PC-3 (cell line): Measurements from ENCODE around the gene FAM53B. TPM values are rescaled to one million over a fixed set of nuclear protein-coding genes. Genes with fewer than 3 reads are reported as not detected.

Experiments
- ATAC-seq: fragments of 200-7000 bp; cut with Tn5 transposase; 2 replicates; pipeline ENCODE4 v1.9.1; 2020; ENCODE audit warnings: mild to moderate bottlenecking, moderate library complexity
- BruUV-seq: library from RNA; stranded (reverse); fragments of 400-500 nt; replicated peaks from 2 replicates; lab custom pipeline; 2021; lab: Mats Ljungman, UMichigan
- CTCF ChIA-PET: fragments of 300-600 bp; sonication (Branson Sonifier 250); formaldehyde crosslinking; loops from one replicate; lab custom pipeline; 2022; ENCODE audit warnings: antibody characterized with exemption; lab: Charles Lee
- POLR2A ChIA-PET: fragments of 300-600 bp; sonication (Branson Sonifier 250); formaldehyde crosslinking; loops from one replicate; lab custom pipeline; 2022; ENCODE audit warnings: antibody characterized with exemption; ENCODE audit not compliant: unreplicated experiment; lab: Charles Lee
- DNase-seq: peaks from one replicate; pipeline ENCODE4 v3.0.0-alpha.2; 2015
- H2AFZ ChIP-seq: fragments of 300-600 bp; sonication (generic); 2 replicates; pipeline ENCODE4 v1.6.0; 2016; ENCODE audit warnings: antibody characterized with exemption, low read length
- H3F3A ChIP-seq: fragments of 300-600 bp; sonication (generic); one replicate; pipeline ENCODE4 v1.6.0; 2017; ENCODE audit warnings: antibody characterized with exemption, low read length, control low read depth, mild to moderate bottlenecking; ENCODE audit not compliant: unreplicated experiment
- H3K27ac ChIP-seq: fragments of 300-600 bp; sonication (generic); 2 replicates; pipeline ENCODE4 v1.5.1; 2016; ENCODE audit warnings: mild to moderate bottlenecking, low read length
- H3K27me3 ChIP-seq: fragments of 300-600 bp; sonication (generic); 2 replicates; pipeline ENCODE4 v1.6.1; 2016; ENCODE audit warnings: low read length, mixed read lengths
- H3K36me3 ChIP-seq: fragments of 300-600 bp; sonication (generic); 2 replicates; pipeline ENCODE4 v1.6.1; 2016; ENCODE audit warnings: low read depth, mixed run types, low read length, mixed read lengths
- H3K4me1 ChIP-seq: fragments of 300-600 bp; sonication (generic); 2 replicates; pipeline ENCODE4 v1.5.1; 2016; ENCODE audit warnings: low read length; ENCODE audit not compliant: insufficient read depth
- H3K4me2 ChIP-seq: fragments of 300-600 bp; sonication (generic); 2 replicates; pipeline ENCODE4 v1.6.0; 2016; ENCODE audit warnings: low read length
- H3K4me3 ChIP-seq: fragments of 300-600 bp; sonication (generic); 2 replicates; pipeline ENCODE4 v1.5.1; 2016; ENCODE audit warnings: mild to moderate bottlenecking, low read length, mixed read lengths
- H3K79me2 ChIP-seq: fragments of 300-600 bp; sonication (generic); 2 replicates; pipeline ENCODE4 v1.6.1; 2017; ENCODE audit warnings: low read length, mixed read lengths
- H3K9ac ChIP-seq: fragments of 300-600 bp; sonication (generic); 2 replicates; pipeline ENCODE4 v1.6.0; 2016; ENCODE audit warnings: mild to moderate bottlenecking, low read length
- H3K9me2 ChIP-seq: fragments of 300-600 bp; sonication (generic); replicated peaks from 2 replicates; pipeline ENCODE4 v1.6.1; 2016; ENCODE audit warnings: mixed run types, low read length, mixed read lengths
- H3K9me3 ChIP-seq: fragments of 300-600 bp; sonication (generic); 2 replicates; pipeline ENCODE4 v1.6.1; 2016; ENCODE audit warnings: low read length, mixed read lengths
- H4K20me1 ChIP-seq: fragments of 300-600 bp; sonication (generic); 2 replicates; pipeline ENCODE4 v1.6.1; 2016; ENCODE audit warnings: low read length, mixed read lengths
- EZH2 ChIP-seq: fragments of 300-600 bp; sonication (generic); IDR thresholded peaks from one replicate; pipeline ENCODE4 v1.6.1; 2017; ENCODE audit warnings: antibody characterized with exemption, mild to moderate bottlenecking, low read length; ENCODE audit not compliant: unreplicated experiment
- EZH2phosphoT487 ChIP-seq: fragments of 300-600 bp; sonication (generic); IDR thresholded peaks from 2 replicates; pipeline ENCODE4 v1.6.1; 2018; ENCODE audit warnings: mild to moderate bottlenecking, antibody characterized with exemption, low read length, borderline replicate concordance
- intact Hi-C: fragments of 100-400 bp; cut with micrococcal nuclease; formaldehyde crosslinking; loops from 2 replicates; pipeline ENCODE4 v1.9.0; 2023
- total RNA-seq: library from RNA; depleted of rRNA; stranded (reverse); fragments of >200 nt; gene quantifications from 2 replicates; pipeline ENCODE4 v1.2.3, GENCODE V29; 2014
- TF ChIP-seq, protein P1 (sequence below): fragments of 300-600 bp; sonication (generic); conservative IDR thresholded peaks from 2 replicates; pipeline ENCODE4 v1.5.1; 2017; ENCODE audit warnings: antibody characterized with exemption, low read depth, mild to moderate bottlenecking, low read length

Gene FAM53B
- total RNA-seq, 1 experiment from 2014 or later: 19.4 TPM

DNA sequence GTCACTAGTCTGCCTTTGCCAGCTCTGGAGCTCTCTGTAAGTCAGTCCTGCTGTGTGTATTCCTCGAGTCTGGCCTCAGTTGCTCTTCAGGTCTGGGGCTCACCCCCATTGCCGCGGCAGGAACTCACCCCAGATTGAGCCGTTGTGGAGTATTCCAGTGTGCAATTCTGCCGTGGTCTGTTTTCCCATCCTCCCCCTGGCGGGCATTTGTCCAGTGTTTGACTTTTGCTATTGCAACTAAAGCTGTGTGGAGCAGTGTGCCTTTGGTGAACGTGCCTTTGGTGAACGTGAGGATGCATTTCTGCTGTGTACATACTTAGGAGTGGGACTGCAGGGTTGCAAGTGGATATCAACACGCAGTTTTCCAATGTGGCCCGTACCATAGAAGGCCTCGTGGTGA, 134.5 kb downstream of the FAM53B start:
- Histone ChIP-seq H3K27ac (no peak overlapping the region), H3K9ac (no peak overlapping the region), H3K27me3 (no peaks in the 10 kb centered on the region), H3F3A (no peaks in the 10 kb centered on the region), H3K9me2 (no peaks in the 10 kb centered on the region), H3K4me1 (no peaks in the 10 kb centered on the region), H4K20me1 (no peaks in the 10 kb centered on the region), H3K4me2 (no peak overlapping the region), H2AFZ (no peak overlapping the region), H3K36me3 (no peaks in the 10 kb centered on the region), H3K9me3 (no peaks in the 10 kb centered on the region), H3K79me2 (no peaks in the 10 kb centered on the region), H3K4me3 (no peak overlapping the region)
- ATAC-seq: no peak
- POLR2A ChIA-PET: no interaction called here
- CTCF ChIA-PET: no interaction called here
- no TSS peak for BruUV-seq
- intact Hi-C loops: no loop called here
- DNase-seq: no peak
- TF ChIP-seq EZH2phosphoT487 (no peak), EZH2 (no peak)
- TF ChIP-seq, protein P1, sequence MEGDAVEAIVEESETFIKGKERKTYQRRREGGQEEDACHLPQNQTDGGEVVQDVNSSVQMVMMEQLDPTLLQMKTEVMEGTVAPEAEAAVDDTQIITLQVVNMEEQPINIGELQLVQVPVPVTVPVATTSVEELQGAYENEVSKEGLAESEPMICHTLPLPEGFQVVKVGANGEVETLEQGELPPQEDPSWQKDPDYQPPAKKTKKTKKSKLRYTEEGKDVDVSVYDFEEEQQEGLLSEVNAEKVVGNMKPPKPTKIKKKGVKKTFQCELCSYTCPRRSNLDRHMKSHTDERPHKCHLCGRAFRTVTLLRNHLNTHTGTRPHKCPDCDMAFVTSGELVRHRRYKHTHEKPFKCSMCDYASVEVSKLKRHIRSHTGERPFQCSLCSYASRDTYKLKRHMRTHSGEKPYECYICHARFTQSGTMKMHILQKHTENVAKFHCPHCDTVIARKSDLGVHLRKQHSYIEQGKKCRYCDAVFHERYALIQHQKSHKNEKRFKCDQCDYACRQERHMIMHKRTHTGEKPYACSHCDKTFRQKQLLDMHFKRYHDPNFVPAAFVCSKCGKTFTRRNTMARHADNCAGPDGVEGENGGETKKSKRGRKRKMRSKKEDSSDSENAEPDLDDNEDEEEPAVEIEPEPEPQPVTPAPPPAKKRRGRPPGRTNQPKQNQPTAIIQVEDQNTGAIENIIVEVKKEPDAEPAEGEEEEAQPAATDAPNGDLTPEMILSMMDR: no peak

DNA sequence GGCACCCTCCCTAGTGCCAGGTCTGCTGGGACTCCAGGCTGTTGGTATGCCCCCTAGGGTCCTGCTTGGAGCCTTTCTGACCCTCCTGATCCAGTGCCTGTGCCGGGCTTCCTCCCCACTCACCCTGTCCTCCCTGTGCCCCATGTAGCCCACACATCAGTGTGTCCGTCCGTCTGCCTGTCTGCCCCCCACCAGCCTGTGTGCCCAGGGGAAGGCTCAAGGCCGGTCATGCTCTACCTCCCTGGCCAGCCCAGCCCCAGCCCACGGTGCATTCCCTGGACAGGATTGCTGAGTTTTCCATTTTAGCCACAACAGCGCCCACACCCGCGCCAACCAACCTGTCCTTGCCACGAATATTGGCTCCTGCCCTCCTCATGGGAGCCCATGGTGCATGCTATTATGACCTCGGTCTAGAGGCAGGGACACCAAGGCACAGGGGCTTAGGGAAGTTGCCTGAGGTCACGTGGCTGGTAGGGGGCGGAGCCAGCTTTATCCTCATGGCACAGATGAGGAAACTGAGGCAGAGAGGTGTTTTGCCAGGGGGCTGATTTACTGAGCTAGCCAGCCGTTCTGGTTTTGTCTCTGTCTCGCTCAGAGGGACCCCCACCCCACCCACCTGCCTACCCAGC, 136.0 kb downstream of the FAM53B start:
- Histone ChIP-seq H3K4me1 (no peaks in the 10 kb centered on the region), H3K4me2 (no peak overlapping the region), H3K36me3 (no peaks in the 10 kb centered on the region), H3K27ac (no peak overlapping the region), H3K9ac (no peak overlapping the region), H3K27me3 (no peaks in the 10 kb centered on the region), H3F3A (no peaks in the 10 kb centered on the region), H3K9me3 (no peaks in the 10 kb centered on the region), H2AFZ (no peak overlapping the region), H3K4me3 (no peak overlapping the region), H4K20me1 (no peaks in the 10 kb centered on the region), H3K79me2 (no peaks in the 10 kb centered on the region), H3K9me2 (no peaks in the 10 kb centered on the region)
- ATAC-seq (no peak), DNase-seq (no peak)
- ChIA-PET CTCF (no interaction called here), POLR2A (no interaction called here)
- intact Hi-C loops: no loop called here
- no peak for TF ChIP-seq EZH2phosphoT487
- no peak for TF ChIP-seq EZH2
- TF ChIP-seq, protein P1: no peak
- BruUV-seq: no TSS peak

DNA sequence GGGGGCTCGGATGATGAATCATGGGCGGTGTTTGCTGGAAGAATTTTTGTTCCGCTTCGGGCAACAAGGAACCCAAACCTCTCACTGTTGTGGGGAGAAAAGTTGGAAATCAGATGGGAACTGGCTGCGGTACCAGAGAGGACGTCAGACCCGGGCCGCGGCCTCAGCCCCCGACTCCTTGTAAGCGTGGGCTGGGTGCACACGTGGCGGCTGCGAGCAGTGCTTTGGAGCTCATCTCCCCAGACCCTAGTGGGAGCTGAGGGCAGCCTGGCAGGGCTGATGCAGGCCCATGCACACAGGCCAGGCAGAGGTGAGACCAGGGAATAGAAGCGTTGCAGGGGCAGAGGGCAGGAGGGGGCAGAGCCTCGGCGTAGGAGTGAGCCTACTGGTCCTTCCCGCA, 136.5 kb downstream of the FAM53B start:
- DNase-seq (no peak), ATAC-seq (no peak)
- H3K27me3 ChIP-seq: no peaks in the 10 kb centered on the region
- no peak overlapping the region for H3K4me3 ChIP-seq
- CTCF ChIA-PET: no interaction called here
- BruUV-seq: no TSS peak
- H3K9me3 ChIP-seq: no peaks in the 10 kb centered on the region
- intact Hi-C loops: no loop called here
- H2AFZ ChIP-seq: no peak overlapping the region
- H3K79me2 ChIP-seq: no peaks in the 10 kb centered on the region
- no peaks in the 10 kb centered on the region for H3K9me2 ChIP-seq
- no peaks in the 10 kb centered on the region for H3K36me3 ChIP-seq
- H3K4me2 ChIP-seq: no peak overlapping the region
- no peaks in the 10 kb centered on the region for H3K4me1 ChIP-seq
- no peak overlapping the region for H3K9ac ChIP-seq
- no peaks in the 10 kb centered on the region for H3F3A ChIP-seq
- no peaks in the 10 kb centered on the region for H4K20me1 ChIP-seq
- H3K27ac ChIP-seq: no peak overlapping the region
- TF ChIP-seq EZH2phosphoT487 (no peak), EZH2 (no peak)
- TF ChIP-seq, protein P1: no peak
- POLR2A ChIA-PET: no interaction called here
